GM18907 (cell line): ENCODE measurements around the gene GPC5.

Source experiments
- ATAC-seq: cut with Tn5 transposase; IDR thresholded peaks from one replicate; pipeline ENCODE4 v1.9.1; 2021; ENCODE audit warnings: mild to moderate bottlenecking, moderate library complexity; ENCODE audit not compliant: unreplicated experiment

GPC5 gene

GRCh38 chr13:92781965-92782690 lies 1383.7 kb downstream of the GPC5 start:
- ATAC-seq = no peak

DNA sequence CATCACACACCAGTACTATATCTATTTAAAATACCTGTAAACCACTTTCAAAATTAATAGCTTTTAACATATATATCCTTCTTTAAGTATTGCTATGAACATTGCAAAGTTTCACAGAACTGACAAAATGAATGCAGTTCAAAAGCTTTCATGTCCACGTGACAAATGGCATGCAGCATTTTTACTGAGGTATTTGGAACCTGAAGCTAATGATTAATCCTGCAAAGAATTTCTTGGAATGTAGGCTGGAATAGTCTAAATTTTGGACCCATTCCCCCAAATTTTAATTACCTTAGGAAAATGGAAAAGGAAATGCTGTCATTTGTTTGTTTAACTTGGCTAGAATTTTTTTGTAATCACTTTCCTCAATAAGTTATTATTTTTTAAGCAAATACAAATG lies 1404.4 kb downstream of the GPC5 start:
- no peak for ATAC-seq

DNA sequence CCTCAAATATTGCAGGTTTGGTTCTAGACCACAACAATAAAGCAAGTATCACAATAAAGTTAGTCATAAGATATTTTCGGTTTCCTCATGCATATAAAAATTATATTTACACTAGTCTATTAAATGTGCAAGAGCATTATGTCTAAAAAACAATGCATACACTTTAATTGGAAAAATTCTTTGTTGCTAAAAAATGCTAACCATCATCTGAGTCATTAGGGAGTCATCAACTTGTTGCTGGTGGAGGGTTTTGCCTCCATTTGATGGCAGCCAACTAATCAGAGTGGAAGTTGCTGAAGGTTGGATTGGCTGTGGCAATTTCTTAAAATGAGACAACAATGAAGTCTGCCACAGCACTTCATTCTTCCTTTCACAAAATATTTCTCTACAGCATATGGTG lies 1405.9 kb downstream of the GPC5 start:
- ATAC-seq = no peak

DNA sequence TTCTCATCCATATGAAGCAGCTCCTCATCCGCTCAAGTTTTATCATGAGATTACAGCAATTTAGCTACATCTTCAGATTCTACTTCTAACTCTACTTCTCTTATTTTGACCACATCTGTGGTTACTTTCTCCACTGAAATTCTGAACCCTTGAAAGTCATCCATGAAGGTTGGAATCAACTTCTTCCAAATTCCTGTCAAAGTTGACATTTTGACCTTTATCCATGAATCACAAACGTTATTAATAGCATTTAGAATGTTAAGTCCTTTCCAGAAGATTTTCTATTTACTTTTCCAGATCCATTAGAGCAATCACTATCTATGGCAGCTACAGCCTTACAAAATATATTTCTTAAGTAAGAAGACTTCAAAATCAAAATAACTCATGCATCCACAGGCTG lies 1406.5 kb downstream of the GPC5 start:
- ATAC-seq = no peak

DNA sequence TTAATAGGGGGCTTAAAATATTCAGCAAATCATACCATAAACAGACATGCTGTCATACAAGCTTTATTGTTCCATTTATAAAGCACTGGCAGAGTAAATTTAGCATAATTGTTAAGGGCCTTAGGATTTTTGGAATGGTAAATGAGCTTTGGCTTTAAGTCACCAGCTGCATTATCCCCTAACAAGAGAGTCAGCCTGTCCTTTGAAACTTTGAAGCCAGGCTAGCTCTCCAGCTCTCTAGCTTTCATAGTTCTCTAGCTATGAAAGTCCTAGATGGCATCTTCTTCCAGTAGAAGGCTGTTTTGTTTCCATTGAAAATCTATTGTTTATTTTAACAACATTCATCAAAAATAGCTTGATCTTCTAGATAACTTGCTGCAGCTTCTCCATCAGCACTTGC lies 1407.3 kb downstream of the GPC5 start:
- ATAC-seq = no peak

DNA sequence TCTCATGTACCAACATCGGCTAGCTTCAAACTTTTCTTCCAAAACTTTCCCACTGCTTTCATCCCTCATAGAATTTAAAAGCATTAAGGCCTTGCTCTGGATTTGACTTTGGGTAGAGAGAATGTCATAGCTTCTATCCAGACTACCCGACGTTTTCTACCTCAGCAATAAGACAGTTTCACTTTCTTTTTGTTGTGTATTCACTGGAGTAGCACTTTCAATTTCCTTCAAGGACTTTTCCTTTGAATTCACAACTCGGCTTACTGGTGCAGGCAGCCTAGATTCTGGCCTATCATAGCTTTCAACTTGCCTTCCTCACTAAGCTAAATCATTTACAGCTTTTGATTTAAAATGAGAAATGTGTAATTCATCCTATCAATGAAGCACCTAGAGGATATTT lies 1407.8 kb downstream of the GPC5 start:
- peak; percentile 44 for ATAC-seq

GRCh38 chr13:92807353-92807752 lies 1408.9 kb downstream of the GPC5 start:
- no peak for ATAC-seq

GRCh38 chr13:92807966-92808365 lies 1409.5 kb downstream of the GPC5 start:
- ATAC-seq = no peak

- ATAC-seq = no peak
These were observed 1422.9 kb downstream of the GPC5 start for GRCh38 chr13:92821324-92821723.

- no peak for ATAC-seq
These were observed 1424.6 kb downstream of the GPC5 start for GRCh38 chr13:92823059-92823458.

DNA sequence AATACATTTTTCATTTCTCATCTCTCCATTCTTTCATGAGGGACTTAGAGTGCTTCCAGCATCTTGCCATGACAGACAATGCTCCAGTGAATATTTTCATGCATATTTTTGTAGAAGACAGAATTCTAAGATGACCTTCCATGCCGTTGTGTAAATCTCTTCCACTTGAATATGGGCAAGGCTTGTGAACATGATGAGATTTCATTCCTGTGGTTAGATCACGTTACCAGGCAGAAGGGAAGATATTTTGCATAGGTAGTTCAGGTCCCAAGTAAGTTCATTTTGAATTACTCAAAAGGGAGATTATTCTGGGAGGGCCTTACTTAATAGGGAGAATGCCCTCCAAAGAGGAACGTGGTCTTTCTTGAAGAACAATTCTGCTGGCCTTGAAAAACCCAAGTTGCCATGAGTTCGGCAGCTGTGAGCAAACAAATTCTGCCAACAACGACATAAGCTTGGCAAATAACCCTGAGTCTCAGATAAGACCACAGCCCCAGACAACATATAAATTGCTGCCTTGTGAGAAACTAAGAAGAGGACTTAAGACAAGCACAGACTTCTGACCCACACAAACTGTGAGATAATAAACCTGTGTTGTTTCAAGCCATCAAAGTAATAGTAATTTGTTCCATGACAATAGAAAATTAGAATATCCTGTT lies 1427.6 kb downstream of the GPC5 start:
- ATAC-seq = no peak

DNA sequence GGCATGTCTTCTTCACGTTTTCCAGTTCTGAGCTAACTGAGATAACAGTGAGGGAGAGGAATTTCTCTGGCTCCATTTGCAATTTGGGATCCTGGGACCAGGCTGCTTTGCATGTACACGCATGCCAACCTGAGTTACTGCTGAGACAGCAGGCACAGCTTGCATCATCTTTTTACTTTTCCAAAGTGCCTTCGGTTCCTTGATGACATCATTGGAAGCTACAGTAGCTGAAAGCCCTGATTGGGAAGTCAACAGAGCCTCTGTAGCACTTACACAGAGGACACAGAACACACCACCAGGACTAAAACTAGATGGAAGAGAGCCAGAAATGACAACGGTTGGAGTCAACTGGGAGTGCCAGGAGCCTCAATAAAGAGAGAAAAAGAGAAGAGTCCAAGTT lies 1429.1 kb downstream of the GPC5 start:
- ATAC-seq = no peak

- ATAC-seq = no peak
These were observed 1431.5 kb downstream of the GPC5 start for GRCh38 chr13:92829930-92830329.

DNA sequence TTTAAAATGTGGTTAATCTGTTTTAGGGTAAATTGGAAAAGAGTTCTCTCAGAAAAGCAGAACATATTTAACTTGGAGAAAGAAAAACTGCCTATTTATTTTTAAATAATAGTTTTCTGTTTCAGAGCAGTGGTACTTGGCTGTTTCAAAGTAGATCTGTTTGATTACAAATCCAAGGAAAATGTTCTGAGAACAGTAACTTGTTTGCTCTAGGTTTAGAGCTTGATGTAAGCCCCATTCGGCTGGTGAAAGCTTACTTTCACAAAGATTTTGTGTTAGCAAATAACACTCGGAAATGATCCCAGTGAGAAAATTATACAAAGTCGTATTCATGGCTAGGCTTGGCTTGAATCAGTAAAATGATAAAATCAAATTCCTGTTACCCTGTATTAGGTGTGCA lies 1432.4 kb downstream of the GPC5 start:
- no peak for ATAC-seq

- no peak for ATAC-seq
These were observed 1434.7 kb downstream of the GPC5 start for GRCh38 chr13:92833071-92833470.

GRCh38 chr13:92836171-92836570 lies 1437.8 kb downstream of the GPC5 start:
- no peak for ATAC-seq

GRCh38 chr13:92838786-92839185 lies 1440.4 kb downstream of the GPC5 start:
- no peak for ATAC-seq

DNA sequence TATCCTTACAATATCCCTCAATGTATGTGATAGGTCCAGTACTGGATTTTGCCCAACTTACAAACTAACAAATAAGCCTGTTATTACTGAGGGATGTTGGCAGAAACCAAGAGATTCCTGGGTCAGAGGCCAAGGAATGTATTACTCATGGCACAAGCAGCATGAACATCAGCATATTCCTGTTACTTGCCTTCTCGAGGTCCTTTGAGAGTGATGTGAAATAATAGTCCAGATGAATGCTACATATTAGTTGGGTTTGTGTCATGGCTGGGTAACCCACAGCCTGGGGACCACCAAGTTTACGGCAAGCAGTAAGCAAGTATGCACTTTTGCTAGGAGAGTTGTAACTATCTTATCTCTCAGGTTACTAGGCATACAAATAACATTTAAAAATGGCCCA lies 1443.7 kb downstream of the GPC5 start:
- ATAC-seq = no peak

- ATAC-seq = no peak
These were observed 1445.1 kb downstream of the GPC5 start for GRCh38 chr13:92843549-92843948.

GRCh38 chr13:92849381-92849780 lies 1451.0 kb downstream of the GPC5 start:
- ATAC-seq = no peak

- no peak for ATAC-seq
These were observed 1466.3 kb downstream of the GPC5 start for GRCh38 chr13:92864584-92865284.

- no peak for ATAC-seq
These were observed 1474.6 kb downstream of the GPC5 start for GRCh38 chr13:92873029-92873428.
